Karpas-422 (cell line): Measurements from ENCODE around the gene LYPD1. TPM values are rescaled to one million over a fixed set of nuclear protein-coding genes. Genes with fewer than 3 reads are reported as not detected.

Source experiments
- DNase-seq: peaks from one replicate; pipeline ENCODE4 v3.0.0-alpha.2; 2015
- H2AFZ ChIP-seq: fragments of 200-600 bp; sonication (generic); 2 replicates; pipeline ENCODE4 v1.6.1; 2014; ENCODE audit warnings: antibody characterized with exemption, low read length, mixed read lengths
- H3K27ac ChIP-seq: fragments of 200-600 bp; sonication (generic); 2 replicates; pipeline ENCODE4 v1.5.1; 2014; ENCODE audit warnings: mild to moderate bottlenecking, low read length, moderate library complexity
- H3K27me3 ChIP-seq: fragments of 200-600 bp; sonication (generic); 2 replicates; pipeline ENCODE4 v1.6.1; 2014; ENCODE audit warnings: low read length, mixed read lengths
- H3K36me3 ChIP-seq: fragments of 200-600 bp; sonication (generic); 2 replicates; pipeline ENCODE4 v1.6.1; 2014; ENCODE audit warnings: low read length, mixed read lengths; ENCODE audit not compliant: insufficient read depth
- H3K4me1 ChIP-seq: fragments of 200-600 bp; sonication (generic); 2 replicates; pipeline ENCODE4 v1.6.1; 2014; ENCODE audit warnings: mild to moderate bottlenecking, low read length, mixed read lengths
- H3K4me2 ChIP-seq: fragments of 200-600 bp; sonication (generic); 2 replicates; pipeline ENCODE4 v1.6.1; 2014; ENCODE audit warnings: low read length, low read depth, mild to moderate bottlenecking; ENCODE audit not compliant: poor library complexity, severe bottlenecking
- H3K4me3 ChIP-seq: fragments of 200-600 bp; sonication (generic); 2 replicates; pipeline ENCODE4 v1.5.1; 2014; ENCODE audit warnings: mild to moderate bottlenecking, antibody characterized with exemption, low read length, mixed read lengths
- H3K79me2 ChIP-seq: fragments of 200-600 bp; sonication (generic); 2 replicates; pipeline ENCODE4 v1.6.1; 2014; ENCODE audit warnings: mild to moderate bottlenecking, low read length, mixed read lengths
- H3K9ac ChIP-seq: fragments of 200-600 bp; sonication (generic); 2 replicates; pipeline ENCODE4 v1.6.0; 2014; ENCODE audit warnings: low read length
- H3K9me2 ChIP-seq: fragments of 200-600 bp; sonication (generic), shearing (Covaris generic); replicated peaks from 2 replicates; pipeline ENCODE4 v1.6.0; 2014; ENCODE audit warnings: mild to moderate bottlenecking, low read length, moderate library complexity; ENCODE audit not compliant: insufficient read depth
- H3K9me3 ChIP-seq: fragments of 300-700, 200-600 bp; sonication (generic); 2 replicates; pipeline ENCODE4 v1.6.1; 2014; ENCODE audit warnings: low read length, mixed read lengths
- H4K20me1 ChIP-seq: fragments of 200-600 bp; sonication (generic); 2 replicates; pipeline ENCODE4 v1.6.1; 2014; ENCODE audit warnings: mild to moderate bottlenecking, antibody characterized with exemption, low read length, low read depth; ENCODE audit not compliant: insufficient read depth
- total RNA-seq: library from RNA; depleted of rRNA; stranded (reverse); fragments of >200 nt; shearing (Covaris generic); gene quantifications from 2 replicates; pipeline ENCODE4 v1.2.3, GENCODE V29; 2014; ENCODE audit warnings: low replicate concordance

Gene LYPD1
- total RNA-seq, 1 experiment from 2014 or later = not detected

- no peaks in the 10 kb centered on the region for H3K36me3 ChIP-seq
- H3K9me2 ChIP-seq = no peaks in the 10 kb centered on the region
- DNase-seq = no peak
- H4K20me1 ChIP-seq = no peaks in the 10 kb centered on the region
- peaks cover 3% of the 10 kb centered on the region for H3K4me1 ChIP-seq
- H3K9ac ChIP-seq = no peak overlapping the region
- H3K4me2 ChIP-seq = no peak overlapping the region
- no peak overlapping the region for H2AFZ ChIP-seq
- no peaks in the 10 kb centered on the region for H3K9me3 ChIP-seq
- no peak overlapping the region for H3K27ac ChIP-seq
- no peaks in the 10 kb centered on the region for H3K27me3 ChIP-seq
- no peak overlapping the region for H3K4me3 ChIP-seq
- no peaks in the 10 kb centered on the region for H3K79me2 ChIP-seq
Observed at GRCh38 chr2:132697556-132698205, 27.7 kb upstream of the LYPD1 start.

DNA sequence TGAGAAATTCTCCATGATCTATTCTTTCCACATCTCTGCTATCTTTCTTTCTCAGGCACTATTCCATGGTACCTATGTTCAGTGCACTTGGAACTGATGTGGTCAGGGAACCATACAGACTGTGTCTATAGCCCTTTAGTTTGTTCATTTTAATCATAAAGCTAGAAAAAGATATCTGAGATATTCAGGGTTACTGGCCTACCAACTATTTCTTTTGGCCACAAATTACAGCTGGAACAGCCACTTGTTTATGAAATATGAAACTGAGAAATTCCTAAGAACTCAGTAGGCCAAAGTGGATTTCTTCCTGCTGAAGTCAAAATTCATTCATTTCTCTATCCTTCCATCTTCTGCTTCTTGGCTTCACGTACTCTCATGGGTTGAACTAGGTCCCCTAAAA is 22.8 kb upstream of the LYPD1 start:
- H3K9me2 ChIP-seq = no peaks in the 10 kb centered on the region

GRCh38 chr2:132691556-132691955 is 21.6 kb upstream of the LYPD1 start:
- H2AFZ ChIP-seq = no peak overlapping the region
- no peaks in the 10 kb centered on the region for H3K36me3 ChIP-seq
- no peaks in the 10 kb centered on the region for H3K79me2 ChIP-seq
- H3K4me3 ChIP-seq = no peak overlapping the region
- no peaks in the 10 kb centered on the region for H3K9me2 ChIP-seq
- no peaks in the 10 kb centered on the region for H3K9me3 ChIP-seq
- H3K9ac ChIP-seq = no peak overlapping the region
- no peaks in the 10 kb centered on the region for H4K20me1 ChIP-seq
- DNase-seq = no peak
- no peak overlapping the region for H3K27ac ChIP-seq
- H3K4me1 ChIP-seq = no peaks in the 10 kb centered on the region
- H3K27me3 ChIP-seq = no peaks in the 10 kb centered on the region
- no peak overlapping the region for H3K4me2 ChIP-seq

More for the DNA sequence above, 22.8 kb upstream of the LYPD1 start:
- Histone ChIP-seq H3K27me3 (no peaks in the 10 kb centered on the region), H4K20me1 (no peaks in the 10 kb centered on the region), H3K27ac (no peak overlapping the region), H3K9ac (no peak overlapping the region), H3K4me2 (no peak overlapping the region), H3K79me2 (no peaks in the 10 kb centered on the region), H3K9me3 (no peaks in the 10 kb centered on the region), H3K36me3 (no peaks in the 10 kb centered on the region), H3K4me3 (no peak overlapping the region), H2AFZ (no peak overlapping the region), H3K4me1 (no peaks in the 10 kb centered on the region)
- no peak for DNase-seq

GRCh38 chr2:132690664-132691303 is 20.8 kb upstream of the LYPD1 start:
- no peak for DNase-seq
- Histone ChIP-seq H3K4me2 (no peak overlapping the region), H3K27me3 (no peaks in the 10 kb centered on the region), H3K9me2 (no peaks in the 10 kb centered on the region), H3K9ac (no peak overlapping the region), H3K4me3 (no peak overlapping the region), H3K9me3 (no peaks in the 10 kb centered on the region), H3K4me1 (no peaks in the 10 kb centered on the region), H4K20me1 (no peaks in the 10 kb centered on the region), H3K27ac (no peak overlapping the region), H3K36me3 (no peaks in the 10 kb centered on the region), H2AFZ (no peak overlapping the region), H3K79me2 (no peaks in the 10 kb centered on the region)

- H3K27me3 ChIP-seq = no peaks in the 10 kb centered on the region
- no peaks in the 10 kb centered on the region for H3K36me3 ChIP-seq
- no peak for DNase-seq
- H3K9me2 ChIP-seq = no peaks in the 10 kb centered on the region
- no peak overlapping the region for H2AFZ ChIP-seq
- no peak overlapping the region for H3K9ac ChIP-seq
- H3K4me2 ChIP-seq = no peak overlapping the region
- H3K9me3 ChIP-seq = no peaks in the 10 kb centered on the region
- H3K4me1 ChIP-seq = peaks cover 19% of the 10 kb centered on the region
- H4K20me1 ChIP-seq = no peaks in the 10 kb centered on the region
- no peaks in the 10 kb centered on the region for H3K79me2 ChIP-seq
- no peak overlapping the region for H3K4me3 ChIP-seq
- no peak overlapping the region for H3K27ac ChIP-seq
Observed at GRCh38 chr2:132681766-132682165, 11.8 kb upstream of the LYPD1 start.

- Histone ChIP-seq H3K27me3 (no peaks in the 10 kb centered on the region), H2AFZ (no peak overlapping the region), H3K9me3 (no peaks in the 10 kb centered on the region), H4K20me1 (no peaks in the 10 kb centered on the region), H3K9ac (no peak overlapping the region), H3K4me1 (peaks cover 24% of the 10 kb centered on the region), H3K9me2 (no peaks in the 10 kb centered on the region), H3K4me2 (no peak overlapping the region), H3K36me3 (no peaks in the 10 kb centered on the region), H3K79me2 (no peaks in the 10 kb centered on the region), H3K27ac (no peak overlapping the region), H3K4me3 (no peak overlapping the region)
- no peak for DNase-seq
Observed at GRCh38 chr2:132680544-132680943, 10.5 kb upstream of the LYPD1 start.

DNA sequence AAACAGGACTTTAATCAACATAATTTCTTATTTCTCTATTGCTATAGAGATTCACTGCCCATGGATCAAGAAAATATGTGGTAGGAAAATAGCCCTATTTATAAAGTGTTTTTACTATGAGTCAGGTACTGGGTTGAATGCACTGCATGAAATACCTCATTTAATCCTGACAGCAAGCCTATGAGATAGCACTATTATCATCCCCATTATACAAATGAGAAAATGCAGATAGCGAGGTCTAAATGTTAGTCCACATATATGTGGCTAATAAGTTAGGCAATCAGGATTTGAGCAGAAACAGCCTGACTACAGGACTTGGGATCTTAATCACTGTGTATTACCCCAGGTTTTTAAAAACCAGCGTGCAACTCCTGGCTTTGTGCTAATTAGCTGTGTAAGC is 8.5 kb upstream of the LYPD1 start:
- H2AFZ ChIP-seq = no peak overlapping the region
- no peak for DNase-seq
- H3K27ac ChIP-seq = no peak overlapping the region
- H3K9me2 ChIP-seq = no peaks in the 10 kb centered on the region
- H3K79me2 ChIP-seq = no peaks in the 10 kb centered on the region
- H3K27me3 ChIP-seq = no peaks in the 10 kb centered on the region
- no peaks in the 10 kb centered on the region for H3K36me3 ChIP-seq
- H3K9ac ChIP-seq = no peak overlapping the region
- no peak overlapping the region for H3K4me2 ChIP-seq
- no peak overlapping the region for H3K4me3 ChIP-seq
- no peaks in the 10 kb centered on the region for H3K9me3 ChIP-seq
- peaks cover 24% of the 10 kb centered on the region for H3K4me1 ChIP-seq
- H4K20me1 ChIP-seq = no peaks in the 10 kb centered on the region

GRCh38 chr2:132677661-132678060 is 7.7 kb upstream of the LYPD1 start:
- Histone ChIP-seq H3K9me2 (no peaks in the 10 kb centered on the region), H3K36me3 (no peaks in the 10 kb centered on the region), H3K27ac (no peak overlapping the region), H3K9ac (no peak overlapping the region), H2AFZ (no peak overlapping the region), H4K20me1 (no peaks in the 10 kb centered on the region), H3K4me3 (no peak overlapping the region), H3K79me2 (no peaks in the 10 kb centered on the region), H3K27me3 (no peaks in the 10 kb centered on the region), H3K9me3 (no peaks in the 10 kb centered on the region), H3K4me2 (no peak overlapping the region), H3K4me1 (peaks cover 24% of the 10 kb centered on the region)
- DNase-seq = no peak
